Measurements from ENCODE around the gene ALK. TPM values are rescaled to one million over a fixed set of nuclear protein-coding genes. Genes with fewer than 3 reads are reported as not detected.

Gene ALK
- total RNA-seq, 1 donor from 2014 or later: not detected

DNA sequence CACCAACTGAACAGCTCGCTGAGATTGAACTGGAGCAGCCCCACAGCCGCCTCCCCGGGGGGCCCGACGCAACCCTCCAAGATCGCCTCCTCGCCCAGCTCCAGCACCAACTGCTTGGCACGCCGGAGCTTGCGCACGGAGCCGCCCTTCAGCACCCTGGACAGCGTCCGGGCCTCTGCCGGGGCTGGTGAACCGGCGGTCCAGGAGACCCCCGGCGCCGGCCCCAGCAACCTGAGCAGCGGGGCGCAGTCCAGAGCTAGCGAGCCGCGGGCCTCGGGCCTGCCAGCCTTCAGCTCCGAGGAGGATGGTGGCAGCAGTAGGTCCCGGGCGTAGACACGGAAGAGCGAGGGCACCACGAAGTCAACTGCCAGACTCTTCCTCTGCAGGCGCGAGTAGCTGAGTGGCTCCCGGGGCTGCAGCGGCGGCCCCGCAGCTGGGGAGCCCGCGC is 1.2 kb downstream of the ALK start:
- H3K27me3 ChIP-seq (ENCODE audit: control insufficient read depth, insufficient read depth, low read length): peaks cover 16% of the 10 kb centered on the region
- no peak for FAIRE-seq
- no peak overlapping the region for H3K4me3 ChIP-seq (ENCODE audit: low read depth, low read length)
- DNase-seq (ENCODE audit: low read depth): peak; percentile 10
- TF ChIP-seq, protein P1, sequence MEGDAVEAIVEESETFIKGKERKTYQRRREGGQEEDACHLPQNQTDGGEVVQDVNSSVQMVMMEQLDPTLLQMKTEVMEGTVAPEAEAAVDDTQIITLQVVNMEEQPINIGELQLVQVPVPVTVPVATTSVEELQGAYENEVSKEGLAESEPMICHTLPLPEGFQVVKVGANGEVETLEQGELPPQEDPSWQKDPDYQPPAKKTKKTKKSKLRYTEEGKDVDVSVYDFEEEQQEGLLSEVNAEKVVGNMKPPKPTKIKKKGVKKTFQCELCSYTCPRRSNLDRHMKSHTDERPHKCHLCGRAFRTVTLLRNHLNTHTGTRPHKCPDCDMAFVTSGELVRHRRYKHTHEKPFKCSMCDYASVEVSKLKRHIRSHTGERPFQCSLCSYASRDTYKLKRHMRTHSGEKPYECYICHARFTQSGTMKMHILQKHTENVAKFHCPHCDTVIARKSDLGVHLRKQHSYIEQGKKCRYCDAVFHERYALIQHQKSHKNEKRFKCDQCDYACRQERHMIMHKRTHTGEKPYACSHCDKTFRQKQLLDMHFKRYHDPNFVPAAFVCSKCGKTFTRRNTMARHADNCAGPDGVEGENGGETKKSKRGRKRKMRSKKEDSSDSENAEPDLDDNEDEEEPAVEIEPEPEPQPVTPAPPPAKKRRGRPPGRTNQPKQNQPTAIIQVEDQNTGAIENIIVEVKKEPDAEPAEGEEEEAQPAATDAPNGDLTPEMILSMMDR (IDR thresholded peaks at IDR 0.05; ENCODE audit: insufficient read depth, low read length, severe bottlenecking): no peak
- H3K36me3 ChIP-seq (ENCODE audit: control insufficient read depth, insufficient read depth, low read length): no peaks in the 10 kb centered on the region

DNA sequence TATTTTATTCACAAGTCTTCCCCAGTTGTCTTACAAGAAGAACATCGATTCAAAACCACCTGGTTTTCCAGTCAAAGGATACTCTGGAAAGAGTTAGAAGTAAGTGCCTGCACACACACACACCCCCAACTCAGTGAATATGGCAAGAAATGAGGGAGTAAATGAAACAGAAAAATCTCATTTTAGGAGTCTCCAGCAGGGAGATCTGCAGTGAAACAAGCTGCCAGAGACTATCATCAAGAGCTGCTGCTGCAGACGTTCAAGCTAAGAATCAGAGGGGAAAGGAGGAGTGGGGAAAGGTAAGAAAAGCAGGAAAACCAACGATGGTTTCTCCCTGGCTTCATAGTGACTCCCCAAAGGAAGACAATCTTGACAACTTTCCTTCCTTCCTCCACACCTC is 2.4 kb downstream of the ALK start:
- Histone ChIP-seq H3K36me3 (ENCODE audit: control insufficient read depth, insufficient read depth, low read length) (no peaks in the 10 kb centered on the region), H3K27me3 (ENCODE audit: control insufficient read depth, insufficient read depth, low read length) (peaks cover 16% of the 10 kb centered on the region), H3K4me3 (ENCODE audit: low read depth, low read length) (no peak overlapping the region)
- DNase-seq (ENCODE audit: low read depth): no peak
- TF ChIP-seq, protein P1 (IDR thresholded peaks at IDR 0.05; ENCODE audit: insufficient read depth, low read length, severe bottlenecking): no peak
- FAIRE-seq: no peak

DNA sequence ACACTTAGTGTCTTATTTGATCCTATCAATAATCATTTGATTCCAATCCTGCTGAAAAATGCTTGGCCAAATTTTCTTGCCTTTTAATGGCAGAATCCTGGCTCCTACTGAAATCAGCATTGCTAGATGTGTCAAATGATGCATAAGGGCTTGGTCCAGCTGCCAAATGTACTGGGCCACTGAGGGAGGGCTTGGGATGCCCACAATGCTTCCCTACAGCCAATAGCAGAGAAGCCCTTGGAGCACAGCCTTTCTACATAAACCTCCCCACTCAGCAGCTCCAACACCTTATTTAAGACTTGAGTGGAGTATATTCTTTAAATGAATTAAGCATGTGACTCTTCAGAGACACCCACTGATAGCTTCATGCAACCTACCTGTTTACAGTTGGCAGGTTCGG is 3.6 kb downstream of the ALK start:
- TF ChIP-seq, protein P1 (IDR thresholded peaks at IDR 0.05; ENCODE audit: insufficient read depth, low read length, severe bottlenecking): no peak
- no peaks in the 10 kb centered on the region for H3K36me3 ChIP-seq (ENCODE audit: control insufficient read depth, insufficient read depth, low read length)
- no peak overlapping the region for H3K4me3 ChIP-seq (ENCODE audit: low read depth, low read length)
- peaks cover 16% of the 10 kb centered on the region for H3K27me3 ChIP-seq (ENCODE audit: control insufficient read depth, insufficient read depth, low read length)
- no peak for DNase-seq (ENCODE audit: low read depth)
- no peak for FAIRE-seq

- no peak for FAIRE-seq
- peaks cover 14% of the 10 kb centered on the region for H3K27me3 ChIP-seq (ENCODE audit: control insufficient read depth, insufficient read depth, low read length)
- no peak overlapping the region for H3K4me3 ChIP-seq (ENCODE audit: low read depth, low read length)
- H3K36me3 ChIP-seq (ENCODE audit: control insufficient read depth, insufficient read depth, low read length): no peaks in the 10 kb centered on the region
- TF ChIP-seq, protein P1 (IDR thresholded peaks at IDR 0.05; ENCODE audit: insufficient read depth, low read length, severe bottlenecking): no peak
- DNase-seq (ENCODE audit: low read depth): no peak
These were observed 4.8 kb downstream of the ALK start for GRCh38 chr2:29916571-29916970.

- H3K27me3 ChIP-seq (ENCODE audit: control insufficient read depth, insufficient read depth, low read length): peaks cover under 1% of the 10 kb centered on the region
- TF ChIP-seq, protein P1 (IDR thresholded peaks at IDR 0.05; ENCODE audit: insufficient read depth, low read length, severe bottlenecking): no peak
These were observed 10.4 kb downstream of the ALK start for GRCh38 chr2:29910960-29911359.

DNA sequence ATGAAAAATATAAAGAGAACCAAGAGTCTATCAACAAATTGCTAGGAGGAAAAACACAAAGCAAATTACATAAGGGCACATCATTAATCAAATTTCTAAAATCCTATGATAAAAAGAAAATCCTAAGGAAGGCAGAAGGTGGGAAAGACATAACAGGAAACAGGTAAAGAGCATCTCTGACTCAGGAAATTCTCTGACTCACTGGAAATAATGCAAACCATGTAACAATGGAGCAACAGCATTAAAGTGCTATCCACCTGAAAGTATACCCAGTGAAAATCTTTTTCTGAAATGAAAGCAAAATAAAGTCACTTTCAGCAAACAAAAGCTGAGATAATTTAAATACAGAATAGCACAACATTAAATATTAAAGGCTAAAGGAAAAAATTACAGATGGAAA is 10.9 kb downstream of the ALK start:
- TF ChIP-seq, protein P1 (IDR thresholded peaks at IDR 0.05; ENCODE audit: insufficient read depth, low read length, severe bottlenecking): no peak
- peaks cover 5% of the 10 kb centered on the region for H3K27me3 ChIP-seq (ENCODE audit: control insufficient read depth, insufficient read depth, low read length)
- H3K4me3 ChIP-seq (ENCODE audit: low read depth, low read length): no peak overlapping the region
- peak; percentile 48 for DNase-seq (ENCODE audit: low read depth)
- FAIRE-seq: no peak
- no peaks in the 10 kb centered on the region for H3K36me3 ChIP-seq (ENCODE audit: control insufficient read depth, insufficient read depth, low read length)

More at GRCh38 chr2:29910960-29911359, 10.4 kb downstream of the ALK start:
- Histone ChIP-seq H3K4me3 (ENCODE audit: low read depth, low read length) (no peak overlapping the region), H3K36me3 (ENCODE audit: control insufficient read depth, insufficient read depth, low read length) (no peaks in the 10 kb centered on the region)
- DNase-seq (ENCODE audit: low read depth) (no peak), FAIRE-seq (no peak)
